ENCODE data around the gene CAPN2. TPM values are rescaled to one million over a fixed set of nuclear protein-coding genes. Genes with fewer than 3 reads are reported as not detected.

The CAPN2 gene
- total and polyA plus RNA-seq, 2 donors (not counting 1 experiment from before 2014, with no cell fraction given): 63.9 to 79.6 TPM

DNA sequence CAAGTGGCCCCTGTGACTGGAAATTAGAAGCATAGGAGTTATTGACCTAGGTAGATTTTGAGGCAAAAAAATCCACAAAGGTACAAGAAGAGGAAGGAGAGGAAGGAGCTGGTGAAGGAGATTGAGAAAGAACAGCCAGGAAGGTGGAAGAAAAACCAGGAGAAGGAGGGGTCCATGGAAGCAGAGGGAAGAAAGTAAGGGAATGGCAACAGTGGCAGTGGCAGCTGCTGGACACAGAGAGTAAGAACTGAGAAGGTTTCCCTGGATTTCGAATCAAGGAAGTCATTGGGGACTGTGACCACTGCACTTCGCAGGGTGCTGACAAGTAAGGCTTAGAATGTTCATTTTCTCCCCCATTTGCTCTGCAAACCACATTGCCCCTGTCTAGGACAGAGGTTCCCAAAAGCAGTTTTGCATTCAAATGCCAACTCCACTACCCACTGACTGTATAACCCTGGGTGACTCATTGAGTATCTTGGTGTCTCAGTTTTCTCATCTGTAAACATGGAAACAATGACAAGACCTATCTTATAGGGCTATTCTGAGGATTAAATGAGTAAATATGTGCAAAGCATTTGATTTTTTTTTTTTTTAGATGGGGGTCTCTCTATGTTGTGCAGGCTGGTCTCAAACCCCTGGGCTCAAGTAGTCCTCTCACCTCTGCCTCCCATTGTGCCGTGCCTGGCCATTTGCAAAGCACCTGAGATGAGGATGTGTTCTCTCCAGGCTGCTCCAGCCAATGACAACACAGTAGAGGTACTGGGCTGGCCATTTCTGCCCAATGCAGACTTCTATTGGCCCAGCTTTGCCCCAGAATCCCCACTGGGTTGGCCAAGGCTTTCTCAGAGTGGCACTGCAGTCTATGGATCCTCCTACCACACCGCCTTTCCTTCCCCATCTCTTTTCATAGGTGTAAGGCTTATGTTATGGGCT lies 9.3 kb upstream of the CAPN2 start:
- WGBS (ENCODE audit: insufficient coverage): 67% methylated on average over 2 of the region's 4 CpGs
- H3K27me3 ChIP-seq (replicated peaks in 1 of 4; ENCODE audit: control extremely low read depth in 1 of 4, control insufficient read depth in 3 of 4, insufficient read depth in 4 of 4, low read length in 3 of 4): peaks cover 0 to 10% (median 0%) of the 10 kb centered on the region in 4 experiments
- ChIA-PET POLR2A (no interaction called here), CTCF (interaction anchor here (1.0 to 5.5 kb wide), 3 partner anchors 9 to 45 kb away, joined by 4 to 148 read pairs (median 5); partner anchors contain the start of gene CAPN2)
- ATAC-seq (ENCODE audit: low read depth) (no peak), DNase-seq (no peak)
- no peak for TF ChIP-seq EZH2 (IDR thresholded peaks at IDR 0.05; ENCODE audit: borderline replicate concordance, insufficient read depth, low read depth, low read length, poor library complexity, severe bottlenecking)
- TF ChIP-seq, protein P1, sequence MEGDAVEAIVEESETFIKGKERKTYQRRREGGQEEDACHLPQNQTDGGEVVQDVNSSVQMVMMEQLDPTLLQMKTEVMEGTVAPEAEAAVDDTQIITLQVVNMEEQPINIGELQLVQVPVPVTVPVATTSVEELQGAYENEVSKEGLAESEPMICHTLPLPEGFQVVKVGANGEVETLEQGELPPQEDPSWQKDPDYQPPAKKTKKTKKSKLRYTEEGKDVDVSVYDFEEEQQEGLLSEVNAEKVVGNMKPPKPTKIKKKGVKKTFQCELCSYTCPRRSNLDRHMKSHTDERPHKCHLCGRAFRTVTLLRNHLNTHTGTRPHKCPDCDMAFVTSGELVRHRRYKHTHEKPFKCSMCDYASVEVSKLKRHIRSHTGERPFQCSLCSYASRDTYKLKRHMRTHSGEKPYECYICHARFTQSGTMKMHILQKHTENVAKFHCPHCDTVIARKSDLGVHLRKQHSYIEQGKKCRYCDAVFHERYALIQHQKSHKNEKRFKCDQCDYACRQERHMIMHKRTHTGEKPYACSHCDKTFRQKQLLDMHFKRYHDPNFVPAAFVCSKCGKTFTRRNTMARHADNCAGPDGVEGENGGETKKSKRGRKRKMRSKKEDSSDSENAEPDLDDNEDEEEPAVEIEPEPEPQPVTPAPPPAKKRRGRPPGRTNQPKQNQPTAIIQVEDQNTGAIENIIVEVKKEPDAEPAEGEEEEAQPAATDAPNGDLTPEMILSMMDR (IDR thresholded peaks at IDR 0.05): no peak
- peaks cover 4 to 8% of the 10 kb centered on the region in 2 donors for H3K4me1 ChIP-seq (ENCODE audit: control insufficient read depth in 2 of 2, insufficient read depth in 2 of 2, low read length in 2 of 2)
- no peaks in the 10 kb centered on the region for H3K36me3 ChIP-seq (replicated peaks in 1 of 2; ENCODE audit: control extremely low read depth in 1 of 2, control insufficient read depth in 1 of 2, extremely low read depth in 1 of 2, insufficient read depth in 2 of 2, low read length in 1 of 2)
- H3K9ac ChIP-seq (ENCODE audit: low read length): no peak overlapping the region
- Mint-ChIP-seq H3K27me3 (peaks cover 24% of the 10 kb centered on the region), H3K27ac (no peak overlapping the region), H3K9me3 (ENCODE audit: insufficient read depth) (no peaks in the 10 kb centered on the region), H3K4me3 (no peak overlapping the region), H3K4me1 (peaks cover 3% of the 10 kb centered on the region)
- intact Hi-C loops (cut with micrococcal nuclease): no loop called here
- H3K79me2 ChIP-seq (ENCODE audit: control insufficient read depth, insufficient read depth, low read length): no peaks in the 10 kb centered on the region
- H2AFZ ChIP-seq (ENCODE audit: insufficient read depth, low read depth, low read length, poor library complexity, severe bottlenecking): no peak overlapping the region
- H4K20me1 ChIP-seq (ENCODE audit: control insufficient read depth, insufficient read depth, low read length, poor library complexity, severe bottlenecking): no peaks in the 10 kb centered on the region
- no peak overlapping the region for H3K4me3 ChIP-seq (ENCODE audit: control extremely low read depth in 1 of 5, extremely low read depth in 1 of 5, insufficient read depth in 1 of 5, low read depth in 2 of 5, low read length in 4 of 5)
- H3K27ac ChIP-seq (ENCODE audit: low read length in 2 of 2): no peak overlapping the region
- no peak overlapping the region for H3K4me2 ChIP-seq (replicated peaks; ENCODE audit: low read depth, low read length, poor library complexity, severe bottlenecking)
- no peaks in the 10 kb centered on the region for H3K9me3 ChIP-seq (ENCODE audit: control extremely low read depth in 1 of 3, control insufficient read depth in 2 of 3, insufficient read depth in 1 of 3, low read length in 2 of 3)

- peaks cover 24% of the 10 kb centered on the region for H3K27me3 Mint-ChIP-seq
- intact Hi-C loops (cut with micrococcal nuclease): no loop called here
- no peak overlapping the region for H3K9ac ChIP-seq (ENCODE audit: low read length)
- H3K4me1 Mint-ChIP-seq: no peaks in the 10 kb centered on the region
- H3K4me2 ChIP-seq (replicated peaks; ENCODE audit: low read depth, low read length, poor library complexity, severe bottlenecking): no peak overlapping the region
- no peak overlapping the region for H3K27ac Mint-ChIP-seq
- H3K4me1 ChIP-seq (ENCODE audit: control insufficient read depth in 2 of 2, insufficient read depth in 2 of 2, low read length in 2 of 2): peaks cover 0 to 4% of the 10 kb centered on the region in 2 donors
- H3K27ac ChIP-seq (ENCODE audit: low read length in 2 of 2): no peak overlapping the region
- TF ChIP-seq EZH2 (IDR thresholded peaks at IDR 0.05; ENCODE audit: borderline replicate concordance, insufficient read depth, low read depth, low read length, poor library complexity, severe bottlenecking): no peak
- TF ChIP-seq, protein P1 (IDR thresholded peaks at IDR 0.05): no peak
- CTCF ChIA-PET: no interaction called here
- H3K4me3 ChIP-seq (ENCODE audit: control extremely low read depth in 1 of 5, extremely low read depth in 1 of 5, insufficient read depth in 1 of 5, low read depth in 2 of 5, low read length in 4 of 5): no peak overlapping the region
- peaks cover 0 to 10% (median 0%) of the 10 kb centered on the region in 4 experiments for H3K27me3 ChIP-seq (replicated peaks in 1 of 4; ENCODE audit: control extremely low read depth in 1 of 4, control insufficient read depth in 3 of 4, insufficient read depth in 4 of 4, low read length in 3 of 4)
- WGBS (ENCODE audit: insufficient coverage): 63% methylated on average over 1 of the region's 1 CpG
- H3K9me3 ChIP-seq (ENCODE audit: control extremely low read depth in 1 of 3, control insufficient read depth in 2 of 3, insufficient read depth in 1 of 3, low read length in 2 of 3): no peaks in the 10 kb centered on the region
- no peak overlapping the region for H3K4me3 Mint-ChIP-seq
- DNase-seq: no peak
- POLR2A ChIA-PET: no interaction called here
- H3K79me2 ChIP-seq (ENCODE audit: control insufficient read depth, insufficient read depth, low read length): no peaks in the 10 kb centered on the region
- H3K36me3 ChIP-seq (replicated peaks in 1 of 2; ENCODE audit: control extremely low read depth in 1 of 2, control insufficient read depth in 1 of 2, extremely low read depth in 1 of 2, insufficient read depth in 2 of 2, low read length in 1 of 2): no peaks in the 10 kb centered on the region
- H4K20me1 ChIP-seq (ENCODE audit: control insufficient read depth, insufficient read depth, low read length, poor library complexity, severe bottlenecking): no peaks in the 10 kb centered on the region
- no peak overlapping the region for H2AFZ ChIP-seq (ENCODE audit: insufficient read depth, low read depth, low read length, poor library complexity, severe bottlenecking)
- ATAC-seq (ENCODE audit: low read depth): no peak
- H3K9me3 Mint-ChIP-seq (ENCODE audit: insufficient read depth): no peaks in the 10 kb centered on the region
Observed at GRCh38 chr1:223703668-223704013, 8.7 kb upstream of the CAPN2 start.
